CD4-positive, alpha-beta T cell (primary cell): ENCODE measurements around the gene FBN1. TPM values are rescaled to one million over a fixed set of nuclear protein-coding genes. Genes with fewer than 3 reads are reported as not detected.

Source experiments
- ATAC-seq: fragments of 200-7000 bp; cut with Tn5 transposase; one replicate; pipeline ENCODE4 v1.10.0; 2022; ENCODE audit warnings: mild to moderate bottlenecking; ENCODE audit not compliant: poor library complexity
- CTCF ChIA-PET: fragments of 350-600 bp; sonication (Branson Sonifier 250); formaldehyde crosslinking; loops from one replicate; lab custom pipeline; 2021; ENCODE audit warnings: antibody characterized with exemption, inconsistent platforms; lab: Charles Lee
- POLR2A ChIA-PET: fragments of 350-600 bp; sonication (Branson Sonifier 250); formaldehyde crosslinking; loops from one replicate; lab custom pipeline; 2021; ENCODE audit warnings: antibody characterized with exemption, inconsistent platforms; lab: Charles Lee
- DNase-seq, 14 experiments: peaks; one replicate each; pipeline ENCODE4 v3.0.0-alpha.2; 2013 to 2020; ENCODE audit warnings: mixed read lengths in 2 of 14
- H3K27ac ChIP-seq, 2 donors: one replicate each; pipeline versions ENCODE4 v1.5.1 to v1.7.0; 2013; ENCODE audit warnings: low read length in 2 of 2, low read depth in 1 of 2, mild to moderate bottlenecking in 1 of 2
- H3K27me3 ChIP-seq, 2 experiments: 1 replicate in 1 of 2; 2 replicates in 1 of 2; pipeline versions ENCODE4 v1.6.1 to v1.7.0; 2013; ENCODE audit warnings: low read length in 2 of 2, control low read depth in 1 of 2, mild to moderate bottlenecking in 1 of 2, moderate library complexity in 1 of 2; ENCODE audit not compliant: insufficient read depth in 2 of 2, control insufficient read depth in 1 of 2
- H3K36me3 ChIP-seq: one replicate; pipeline ENCODE4 v1.6.1; 2013; ENCODE audit warnings: low read length, control low read depth; ENCODE audit not compliant: insufficient read depth
- H3K4me1 ChIP-seq: one replicate; pipeline ENCODE4 v1.6.1; 2013; ENCODE audit warnings: low read length, control low read depth; ENCODE audit not compliant: insufficient read depth
- H3K4me3 ChIP-seq: one replicate; pipeline ENCODE4 v1.5.1; 2013; ENCODE audit warnings: mild to moderate bottlenecking, low read length, moderate library complexity
- H3K9me3 ChIP-seq, 2 experiments: 1 replicate in 1 of 2; 2 replicates in 1 of 2; pipeline versions ENCODE4 v1.6.1 to v1.7.0; 2013; ENCODE audit warnings: low read length in 2 of 2, mild to moderate bottlenecking in 2 of 2, control low read depth in 1 of 2, moderate library complexity in 1 of 2; ENCODE audit not compliant: control insufficient read depth in 1 of 2, insufficient read depth in 1 of 2
- H3K27ac Mint-ChIP-seq: one replicate; pipeline ENCODE4 v1.8.0; 2020; ENCODE audit warnings: mixed read lengths
- H3K27me3 Mint-ChIP-seq: one replicate; pipeline ENCODE4 v1.8.0; 2021; ENCODE audit warnings: mixed read lengths
- H3K36me3 Mint-ChIP-seq: one replicate; pipeline ENCODE4 v1.8.0; 2021; ENCODE audit warnings: low read depth, mixed read lengths
- H3K4me1 Mint-ChIP-seq: one replicate; pipeline ENCODE4 v1.8.0; 2021; ENCODE audit warnings: low read depth, mixed read lengths
- H3K4me3 Mint-ChIP-seq: one replicate; pipeline ENCODE4 v1.8.0; 2020; ENCODE audit warnings: mild to moderate bottlenecking, mixed read lengths
- H3K9me3 Mint-ChIP-seq: one replicate; pipeline ENCODE4 v1.8.0; 2020; ENCODE audit warnings: mixed read lengths
- intact Hi-C, 2 experiments: fragments of 100-400 bp; cut with DNase I in 1 of 2; cut with micrococcal nuclease in 1 of 2; formaldehyde crosslinking; loops; one replicate each; pipeline versions ENCODE4 v1.15.1 to v1.9.0; 2023 to 2025; cut with DNase I, micrococcal nuclease
- total RNA-seq, 174 experiments: library from RNA in 2 of 174; stranded (reverse) in 2 of 174; gene quantifications; one replicate each; pipeline ENCODE4 v1.2.3 and lab custom pipeline; 2021 to 2026
- TF ChIP-seq, protein P1 (sequence below): fragments of 200-600 bp; IDR thresholded peaks from one replicate; pipeline ENCODE4 v1.8.0; 2022; ENCODE audit warnings: antibody characterized with exemption, mild to moderate bottlenecking

Gene FBN1
- total RNA-seq, 2 experiments from 2014 or later: 0.11 to 0.25 TPM

DNA sequence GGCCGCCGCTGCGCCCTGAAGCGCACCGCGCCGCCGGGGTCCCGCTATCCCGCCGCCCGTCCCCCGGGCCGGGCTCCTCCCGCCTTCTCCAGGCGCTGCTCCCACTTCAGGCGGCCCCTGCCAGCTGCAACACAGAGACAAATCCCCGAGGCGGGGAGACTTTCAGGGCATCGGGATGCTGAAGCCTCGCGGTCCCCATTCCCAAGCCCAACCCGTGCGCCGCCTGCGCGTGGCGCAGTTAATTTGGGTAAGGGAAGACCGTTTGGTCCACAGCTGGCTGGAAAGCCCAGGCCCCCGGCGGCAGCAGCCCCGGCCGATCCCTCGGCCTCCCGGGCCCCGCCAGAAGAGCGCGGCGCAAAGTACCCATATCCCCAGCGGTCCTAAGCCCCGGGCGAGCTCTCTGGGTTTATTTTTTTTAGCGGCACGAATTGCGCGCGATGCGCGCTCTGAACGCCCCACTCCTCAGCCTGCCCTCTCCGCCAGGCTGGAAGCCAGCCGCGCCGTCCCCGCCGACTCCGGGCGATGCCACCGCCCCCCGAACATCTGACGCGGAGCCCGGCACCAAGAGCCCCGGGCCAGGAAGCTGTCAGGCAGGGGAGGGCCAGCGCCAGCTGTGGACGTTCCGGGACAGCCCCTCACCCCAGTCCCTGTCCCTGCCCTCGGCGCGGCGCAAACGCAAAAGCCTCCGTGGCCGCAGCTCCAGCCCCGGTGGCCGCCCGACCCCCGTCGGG is 517 bp downstream of the FBN1 start:
- Histone ChIP-seq H3K27me3 (peaks cover 18 to 41% of the 10 kb centered on the region in 2 experiments), H3K36me3 (no peaks in the 10 kb centered on the region), H3K4me1 (no peaks in the 10 kb centered on the region), H3K27ac (no peak overlapping the region), H3K9me3 (peaks cover 0 to 17% of the 10 kb centered on the region in 2 experiments), H3K4me3 (no peak overlapping the region)
- intact Hi-C loops: no loop called here
- Mint-ChIP-seq H3K27ac (no peak overlapping the region), H3K4me3 (no peak overlapping the region), H3K27me3 (peaks cover 54% of the 10 kb centered on the region), H3K4me1 (no peaks in the 10 kb centered on the region), H3K9me3 (no peaks in the 10 kb centered on the region), H3K36me3 (no peaks in the 10 kb centered on the region)
- POLR2A ChIA-PET: no interaction called here
- TF ChIP-seq, protein P1, sequence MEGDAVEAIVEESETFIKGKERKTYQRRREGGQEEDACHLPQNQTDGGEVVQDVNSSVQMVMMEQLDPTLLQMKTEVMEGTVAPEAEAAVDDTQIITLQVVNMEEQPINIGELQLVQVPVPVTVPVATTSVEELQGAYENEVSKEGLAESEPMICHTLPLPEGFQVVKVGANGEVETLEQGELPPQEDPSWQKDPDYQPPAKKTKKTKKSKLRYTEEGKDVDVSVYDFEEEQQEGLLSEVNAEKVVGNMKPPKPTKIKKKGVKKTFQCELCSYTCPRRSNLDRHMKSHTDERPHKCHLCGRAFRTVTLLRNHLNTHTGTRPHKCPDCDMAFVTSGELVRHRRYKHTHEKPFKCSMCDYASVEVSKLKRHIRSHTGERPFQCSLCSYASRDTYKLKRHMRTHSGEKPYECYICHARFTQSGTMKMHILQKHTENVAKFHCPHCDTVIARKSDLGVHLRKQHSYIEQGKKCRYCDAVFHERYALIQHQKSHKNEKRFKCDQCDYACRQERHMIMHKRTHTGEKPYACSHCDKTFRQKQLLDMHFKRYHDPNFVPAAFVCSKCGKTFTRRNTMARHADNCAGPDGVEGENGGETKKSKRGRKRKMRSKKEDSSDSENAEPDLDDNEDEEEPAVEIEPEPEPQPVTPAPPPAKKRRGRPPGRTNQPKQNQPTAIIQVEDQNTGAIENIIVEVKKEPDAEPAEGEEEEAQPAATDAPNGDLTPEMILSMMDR: no peak
- ATAC-seq (no peak), DNase-seq (no peak)
- CTCF ChIA-PET: no interaction called here

DNA sequence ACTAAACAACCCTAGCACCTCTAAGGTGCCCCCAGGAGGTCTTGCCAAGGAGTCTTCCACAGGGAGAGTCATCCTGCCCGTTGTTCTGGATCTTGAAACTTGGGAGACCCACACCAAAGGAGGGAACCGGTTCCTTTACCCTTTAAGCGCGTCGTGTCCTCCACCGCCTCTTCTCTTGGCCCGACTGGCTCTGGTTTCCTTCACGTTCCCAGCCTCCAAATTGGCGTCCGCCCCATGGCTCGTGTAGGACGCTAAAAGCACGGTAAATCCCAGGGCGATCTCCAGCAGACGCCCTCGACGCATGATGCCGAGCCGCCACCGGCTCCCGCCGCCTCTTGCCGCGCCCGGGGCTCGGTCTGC is 1.1 kb downstream of the FBN1 start:
- DNase-seq (no peak), ATAC-seq (no peak)
- Mint-ChIP-seq H3K4me3 (no peak overlapping the region), H3K27me3 (peaks cover 54% of the 10 kb centered on the region), H3K9me3 (no peaks in the 10 kb centered on the region), H3K36me3 (no peaks in the 10 kb centered on the region), H3K27ac (no peak overlapping the region), H3K4me1 (no peaks in the 10 kb centered on the region)
- H3K4me3 ChIP-seq: no peak overlapping the region
- H3K9me3 ChIP-seq: peaks cover 0 to 17% of the 10 kb centered on the region in 2 experiments
- no peaks in the 10 kb centered on the region for H3K36me3 ChIP-seq
- H3K27me3 ChIP-seq: peaks cover 18 to 41% of the 10 kb centered on the region in 2 experiments
- no peaks in the 10 kb centered on the region for H3K4me1 ChIP-seq
- ChIA-PET POLR2A (no interaction called here), CTCF (no interaction called here)
- intact Hi-C loops: no loop called here
- TF ChIP-seq, protein P1: no peak
- no peak overlapping the region for H3K27ac ChIP-seq

DNA sequence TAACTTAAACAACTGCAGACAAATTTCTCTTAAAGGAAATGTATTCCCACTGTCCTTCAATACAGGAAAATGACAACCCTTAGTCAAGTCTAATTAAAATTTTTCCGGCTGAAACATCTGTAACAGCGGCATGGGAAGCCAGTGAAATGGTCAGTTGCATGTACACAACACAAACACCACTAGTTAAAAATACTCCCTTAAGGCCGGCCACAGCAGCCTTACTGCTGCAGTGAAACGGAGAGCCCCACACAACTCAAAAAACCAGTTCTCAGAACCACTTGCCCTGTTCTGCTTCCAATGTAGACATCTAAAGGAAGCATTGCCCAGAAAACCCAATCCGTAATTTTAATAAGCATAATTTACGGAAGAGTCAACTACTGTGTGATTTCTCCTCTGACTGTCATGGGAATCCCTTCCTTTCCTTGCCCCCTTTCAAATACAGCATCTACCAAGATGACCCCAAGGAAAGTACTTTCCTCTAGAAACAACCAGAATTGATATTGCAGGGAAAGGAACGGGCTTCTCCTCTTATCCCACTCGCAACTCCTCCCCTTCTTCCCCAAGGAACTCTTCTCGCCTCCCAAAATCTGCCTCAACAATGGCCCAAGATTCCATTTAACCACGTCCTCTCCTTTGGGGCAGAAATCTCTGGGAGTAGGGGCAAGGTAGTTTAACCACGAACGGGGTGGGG is 1.6 kb downstream of the FBN1 start:
- Mint-ChIP-seq H3K27me3 (peaks cover 54% of the 10 kb centered on the region), H3K27ac (no peak overlapping the region)

More for the DNA sequence above, 1.6 kb downstream of the FBN1 start:
- H3K9me3 Mint-ChIP-seq: no peaks in the 10 kb centered on the region
- Histone ChIP-seq H3K9me3 (peaks cover 0 to 17% of the 10 kb centered on the region in 2 experiments), H3K27me3 (peaks cover 18 to 41% of the 10 kb centered on the region in 2 experiments), H3K27ac (no peak overlapping the region), H3K4me3 (no peak overlapping the region), H3K4me1 (no peaks in the 10 kb centered on the region), H3K36me3 (no peaks in the 10 kb centered on the region)
- POLR2A ChIA-PET: no interaction called here
- no peaks in the 10 kb centered on the region for H3K36me3 Mint-ChIP-seq
- no peak overlapping the region for H3K4me3 Mint-ChIP-seq
- no peak for ATAC-seq
- TF ChIP-seq, protein P1: no peak
- no peaks in the 10 kb centered on the region for H3K4me1 Mint-ChIP-seq
- no peak for DNase-seq
- intact Hi-C loops: no loop called here
- CTCF ChIA-PET: no interaction called here
